Cerebellar cortex (tissue), 1 donor: ENCODE data around the gene ARSG.
A peak's percentile ranks its signal among the peaks of the same experiment; 100 is the strongest.
"Not testable (repeated sequence)": the region's sequence is repeated elsewhere in the genome, so short reads cannot be mapped to it uniquely, and the experiment has no call there.

Experiments
- DNase-seq: peaks from one replicate; pipeline ENCODE4 v3.0.0-alpha.2; 2015; ENCODE audit warnings: low spot score

ARSG gene

DNA sequence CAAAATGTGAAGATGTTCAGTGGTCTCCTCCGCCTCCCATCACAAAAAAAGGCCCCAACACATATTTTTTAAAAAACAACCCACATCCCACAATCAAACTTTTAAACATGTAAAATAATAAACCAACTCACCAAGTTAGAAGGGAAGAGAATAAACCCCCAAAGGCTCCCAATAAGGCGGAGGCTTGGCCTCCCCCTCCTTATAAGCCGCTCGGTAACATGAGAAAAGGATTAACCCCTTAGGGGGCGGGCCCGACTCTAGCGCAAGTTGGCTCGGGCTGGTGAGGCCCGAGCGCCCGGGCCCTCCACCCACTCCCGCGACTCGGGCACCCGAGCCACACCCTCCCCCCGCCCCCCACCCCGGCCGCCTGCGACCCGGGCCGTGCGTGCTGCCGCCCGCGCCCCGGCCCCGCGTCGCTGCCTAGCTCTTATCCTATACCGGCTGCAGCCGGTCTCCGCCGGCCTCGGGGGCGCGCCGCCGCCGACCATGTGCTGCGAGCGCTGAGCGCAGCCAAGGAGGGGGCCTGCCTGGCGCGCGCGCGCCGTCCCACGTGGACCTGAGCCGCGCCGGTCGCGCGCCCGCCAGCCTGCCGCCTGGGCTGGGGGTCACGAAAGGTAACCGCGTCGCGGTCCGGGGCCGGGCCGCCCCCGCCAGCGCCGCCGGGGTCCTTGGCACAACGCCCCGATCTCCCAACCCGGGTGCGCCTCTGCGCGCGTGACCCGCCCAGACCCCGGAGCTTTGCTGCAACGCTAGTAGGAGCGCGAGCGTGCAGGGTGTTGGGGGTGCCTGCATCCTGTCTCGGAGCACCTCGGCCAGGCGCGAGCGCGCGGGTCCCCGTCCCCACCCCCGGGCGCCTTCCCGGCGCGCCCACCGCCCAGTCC lies at the start of gene ARSG, which contains the start of gene SLC16A6:
Gene ARSG, plus strand, starts transcription at position 541 of the 881 bp plus-strand sequence. CDS start 15,999 bp downstream, outside the sequence.
Gene SLC16A6, minus strand, starts transcription at position 173 of the 881 bp plus-strand sequence. CDS start 12,807 bp downstream, outside the sequence.
- DNase-seq, result peak; percentile 66

DNA sequence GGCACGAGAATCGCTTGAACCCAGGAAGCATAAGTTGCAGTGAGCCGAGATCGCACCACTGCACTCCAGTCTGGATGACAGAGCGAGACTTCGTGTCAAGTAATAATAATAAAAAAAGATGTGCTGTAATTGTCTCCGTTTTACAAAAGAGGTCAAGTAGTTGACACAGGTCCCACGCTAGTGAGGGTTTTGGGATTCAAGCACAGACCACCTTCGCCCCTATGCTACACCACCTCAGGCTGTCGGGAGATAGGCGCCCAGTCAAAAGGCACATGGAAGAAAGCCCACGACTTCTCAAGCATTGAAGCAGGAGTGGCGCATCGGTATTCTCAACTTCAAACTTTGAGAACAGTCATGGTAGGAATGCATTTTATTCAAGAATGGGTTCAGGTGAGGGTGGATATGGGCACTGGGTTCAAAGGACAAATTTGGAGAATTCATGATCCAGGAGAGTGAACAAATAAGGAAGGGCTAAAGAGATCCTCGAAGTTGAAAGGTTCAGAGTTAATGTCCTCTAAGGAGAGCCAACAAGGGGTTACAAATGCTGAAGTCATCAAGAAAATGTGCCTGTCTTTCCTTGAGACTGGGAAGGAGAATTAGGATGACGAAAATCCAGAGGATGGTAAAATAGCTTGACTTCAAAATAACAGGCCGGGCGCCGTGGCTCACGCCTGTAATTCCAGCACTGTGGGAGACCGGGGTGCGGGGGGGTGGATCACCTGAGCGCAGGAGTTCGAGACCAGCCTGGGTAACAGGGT lies 44.8 kb upstream of the ARSG start:
- peak; percentile 35 for DNase-seq

DNA sequence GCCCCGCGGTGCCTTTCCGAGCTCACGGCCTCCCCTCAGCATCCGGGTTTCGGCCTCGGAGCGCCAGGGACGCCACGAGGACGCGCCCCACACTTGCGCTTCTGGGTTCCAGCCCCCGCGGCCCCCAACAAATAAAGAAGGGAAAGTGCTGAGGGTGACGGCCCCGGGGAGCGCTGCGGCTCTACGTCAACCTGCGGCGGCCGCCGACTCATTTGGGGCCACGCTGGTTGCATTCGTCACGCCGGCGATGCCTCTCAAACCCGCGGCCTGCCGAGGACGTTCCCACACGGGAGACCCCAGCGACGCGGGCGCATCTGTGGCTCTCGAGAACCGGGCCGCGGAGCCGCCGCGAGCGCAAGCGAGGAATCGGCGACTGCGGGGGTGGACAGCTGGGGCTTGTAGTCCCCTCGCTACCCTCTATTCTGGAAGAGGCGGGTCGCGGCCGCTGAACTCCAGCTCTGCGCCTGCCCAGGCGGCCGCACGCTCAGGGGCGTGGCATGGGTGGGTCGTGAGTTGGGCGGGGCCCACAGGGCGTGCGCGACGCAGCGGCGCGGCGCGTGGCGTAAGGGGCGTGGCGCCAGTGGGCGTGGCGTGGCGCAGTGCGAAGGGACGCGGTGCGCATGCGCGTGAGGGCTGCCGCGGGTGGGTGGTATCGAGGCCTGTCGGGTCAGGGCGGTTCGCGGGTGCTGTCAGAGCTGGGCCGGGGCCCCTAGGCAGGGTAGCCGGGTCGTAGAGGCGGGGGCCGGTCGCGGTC lies 43.7 kb upstream of the ARSG start, which contains the start of gene AMZ2:
Gene AMZ2, plus strand, starts transcription at position 599 of the 754 bp plus-strand sequence. CDS start 2,145 bp downstream, outside the sequence.
- peak; percentile 92 for DNase-seq

DNA sequence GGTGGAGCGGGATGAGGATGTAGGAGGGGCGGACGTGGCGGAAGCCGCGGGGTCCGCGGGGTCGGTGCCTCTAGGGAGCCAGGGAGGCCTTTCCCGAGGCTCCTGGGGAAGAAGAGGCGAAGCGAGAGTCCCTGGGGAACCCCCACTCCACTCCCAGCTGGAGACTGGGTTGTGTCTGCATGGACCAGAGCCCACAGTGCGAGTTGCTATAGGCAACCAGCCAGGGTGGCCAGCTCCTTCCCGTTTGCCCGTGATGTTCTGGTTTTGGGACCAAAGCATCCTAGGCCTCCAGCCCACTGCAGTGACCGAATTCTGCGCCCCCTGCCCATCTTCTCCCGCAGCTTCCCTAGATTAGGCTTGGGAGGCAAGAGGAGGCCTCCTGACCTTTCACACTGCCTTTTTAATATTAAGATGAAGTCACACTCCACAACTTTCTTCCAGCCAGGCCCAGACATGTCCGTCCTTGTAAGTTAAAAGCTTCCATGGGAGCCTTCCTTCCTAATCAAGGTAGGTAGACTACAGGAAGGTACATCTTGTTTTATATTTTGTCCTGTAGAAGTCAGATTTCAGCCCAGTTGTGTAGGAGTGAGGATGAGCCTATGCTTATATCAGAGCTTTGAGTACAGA lies 43.0 kb upstream of the ARSG start:
- peak; percentile 49 for DNase-seq

DNA sequence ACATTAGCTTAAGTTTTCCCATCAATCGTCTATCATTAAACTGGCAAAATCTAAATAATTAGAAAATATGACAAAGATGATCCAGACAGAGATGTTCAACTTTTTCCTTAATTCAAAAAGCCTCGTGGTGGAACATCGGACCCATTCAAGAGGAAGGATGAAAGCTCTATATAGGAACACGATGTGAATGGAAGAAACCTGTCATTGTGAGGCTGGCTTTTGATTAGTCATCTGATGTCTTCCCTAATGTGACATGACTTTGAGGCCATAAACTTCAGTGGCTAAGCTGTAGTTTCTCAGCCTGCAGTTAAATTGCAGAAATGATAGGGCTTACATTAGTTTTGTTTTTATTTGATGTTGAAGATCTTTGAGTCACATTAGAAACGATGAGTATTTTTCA lies 42.4 kb upstream of the ARSG start:
- no peak for DNase-seq

DNA sequence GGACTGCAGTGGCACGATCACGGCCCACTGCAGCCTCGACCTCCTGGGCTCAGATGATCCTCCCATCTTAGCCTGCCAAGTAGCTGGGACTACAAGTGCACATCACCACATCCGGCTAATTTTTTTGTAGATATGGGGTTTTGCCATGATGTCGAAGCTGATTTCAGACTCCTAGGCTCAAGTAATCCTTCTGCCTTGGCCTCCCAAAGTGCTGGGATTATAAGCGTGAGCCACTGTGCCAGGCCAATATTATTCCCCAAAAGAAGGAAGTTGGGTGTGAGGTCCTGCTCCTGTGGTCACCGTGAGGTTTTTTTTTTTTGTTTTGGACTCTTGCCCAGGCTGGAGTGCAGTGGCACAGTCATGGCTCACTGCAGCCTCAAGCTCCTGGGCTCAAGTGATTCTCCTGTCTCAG lies 41.9 kb upstream of the ARSG start:
- DNase-seq, result no peak

DNA sequence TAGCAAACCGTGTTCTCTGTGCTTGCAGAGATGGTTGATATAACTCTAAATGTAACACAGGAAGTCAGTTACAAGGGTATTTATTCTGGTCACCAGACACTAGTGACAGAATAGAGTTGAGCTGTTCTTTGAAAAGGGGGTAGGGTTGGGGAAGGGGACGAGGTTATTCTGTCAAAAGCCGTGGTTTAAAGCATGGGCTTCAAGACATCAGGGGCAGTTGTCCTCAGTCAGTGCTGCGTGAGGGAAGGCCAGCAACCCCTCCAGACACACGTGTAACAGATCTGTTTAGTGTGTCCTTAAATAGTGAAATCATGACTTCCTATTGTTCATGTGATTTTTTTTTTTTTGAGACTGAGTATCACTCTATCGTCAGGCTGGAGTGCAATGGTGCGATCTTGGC lies 37.9 kb upstream of the ARSG start:
- not testable (repeated sequence) for DNase-seq

DNA sequence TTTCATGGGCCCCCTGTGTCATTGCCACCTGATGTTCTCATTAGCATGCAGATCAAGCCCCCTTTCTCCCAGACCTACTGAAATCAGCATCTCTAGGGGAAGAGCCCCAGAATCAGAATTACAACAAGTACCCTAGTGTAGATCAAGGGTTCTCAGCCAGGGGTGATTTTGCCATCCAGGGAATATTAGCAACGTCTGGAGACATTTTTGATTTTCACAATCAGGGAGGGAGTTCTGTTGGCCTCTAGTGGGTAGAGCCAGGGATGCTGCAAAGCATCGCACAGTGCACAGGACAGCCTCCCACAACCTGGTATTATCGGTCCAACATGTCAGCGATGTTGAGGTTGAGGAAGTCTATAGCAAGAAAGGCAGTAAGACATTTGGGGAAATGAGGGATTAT lies 36.1 kb upstream of the ARSG start:
- no peak for DNase-seq

DNA sequence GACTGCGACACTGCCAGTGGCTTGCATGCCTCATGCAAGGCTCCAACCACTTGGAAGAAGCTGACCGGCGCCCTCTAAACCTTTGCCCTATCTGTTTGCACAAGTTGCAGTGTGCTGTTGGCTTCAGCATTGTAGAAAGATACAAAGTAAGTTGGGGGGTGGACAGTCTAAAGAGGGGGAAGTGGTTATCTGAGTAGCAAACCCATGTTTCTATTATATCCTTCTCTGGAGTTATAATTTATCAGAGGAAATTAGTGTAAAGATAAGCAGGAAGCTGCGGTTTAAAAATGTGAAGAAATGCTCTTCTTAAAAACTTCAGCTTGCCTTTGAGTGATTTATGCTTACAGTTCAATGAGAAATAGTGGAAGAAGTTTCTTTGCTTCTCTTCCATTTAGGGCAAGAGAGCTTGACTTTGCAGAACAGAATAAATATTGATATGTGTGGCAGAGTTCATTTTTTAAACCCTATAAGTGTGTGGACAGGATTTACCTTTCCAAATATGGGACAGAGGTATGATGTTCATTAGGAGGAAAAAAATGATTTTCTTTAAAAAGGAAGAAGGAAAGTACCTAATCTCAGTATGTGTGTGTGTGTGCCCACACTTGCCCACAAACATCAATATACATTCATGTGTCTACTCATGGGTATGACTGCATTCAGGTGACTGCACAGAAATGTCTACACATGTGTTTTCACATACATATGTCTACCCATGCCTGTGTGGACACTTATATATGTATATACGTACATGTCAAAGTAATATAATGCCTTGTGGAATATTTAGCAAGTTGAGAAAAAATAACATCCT lies 35.4 kb upstream of the ARSG start:
- DNase-seq, result no peak

DNA sequence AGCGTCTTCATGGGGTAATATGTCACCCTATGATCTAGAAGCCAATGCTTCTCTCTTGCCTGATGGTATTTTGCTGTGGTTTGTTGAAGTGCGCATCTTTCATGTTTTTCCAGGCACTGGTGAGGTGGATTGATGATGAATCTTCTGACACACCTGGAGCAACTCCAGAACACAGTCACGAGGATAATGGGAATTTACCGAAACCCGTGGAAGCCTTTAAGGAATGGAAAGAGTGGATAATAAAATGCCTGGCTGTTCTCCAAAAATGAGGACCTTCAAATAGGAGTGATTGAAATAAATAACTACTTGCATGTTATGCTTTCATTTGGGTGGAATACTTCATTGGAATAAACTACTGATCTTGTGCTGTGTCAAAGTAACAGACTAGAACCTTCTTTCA lies 34.6 kb upstream of the ARSG start:
- not testable (repeated sequence) for DNase-seq

DNA sequence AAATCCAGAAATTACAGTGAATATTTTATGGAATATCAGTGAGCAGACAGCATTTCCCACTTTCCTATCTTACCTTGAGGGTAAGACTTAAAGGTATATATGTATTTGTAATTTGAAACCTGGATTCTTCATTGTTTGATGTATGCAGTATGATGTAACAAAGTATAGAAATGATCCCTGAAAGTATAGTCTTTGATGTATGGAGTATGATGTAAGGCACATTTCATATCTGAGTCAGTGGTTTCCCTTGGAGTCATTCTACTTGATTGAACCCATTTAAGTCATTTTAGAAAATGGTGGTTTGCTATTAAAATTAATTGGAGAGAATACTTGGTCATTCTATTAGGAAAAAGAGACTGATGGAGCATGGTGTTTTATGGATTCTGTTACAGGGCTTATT lies 33.4 kb upstream of the ARSG start:
- no peak for DNase-seq

DNA sequence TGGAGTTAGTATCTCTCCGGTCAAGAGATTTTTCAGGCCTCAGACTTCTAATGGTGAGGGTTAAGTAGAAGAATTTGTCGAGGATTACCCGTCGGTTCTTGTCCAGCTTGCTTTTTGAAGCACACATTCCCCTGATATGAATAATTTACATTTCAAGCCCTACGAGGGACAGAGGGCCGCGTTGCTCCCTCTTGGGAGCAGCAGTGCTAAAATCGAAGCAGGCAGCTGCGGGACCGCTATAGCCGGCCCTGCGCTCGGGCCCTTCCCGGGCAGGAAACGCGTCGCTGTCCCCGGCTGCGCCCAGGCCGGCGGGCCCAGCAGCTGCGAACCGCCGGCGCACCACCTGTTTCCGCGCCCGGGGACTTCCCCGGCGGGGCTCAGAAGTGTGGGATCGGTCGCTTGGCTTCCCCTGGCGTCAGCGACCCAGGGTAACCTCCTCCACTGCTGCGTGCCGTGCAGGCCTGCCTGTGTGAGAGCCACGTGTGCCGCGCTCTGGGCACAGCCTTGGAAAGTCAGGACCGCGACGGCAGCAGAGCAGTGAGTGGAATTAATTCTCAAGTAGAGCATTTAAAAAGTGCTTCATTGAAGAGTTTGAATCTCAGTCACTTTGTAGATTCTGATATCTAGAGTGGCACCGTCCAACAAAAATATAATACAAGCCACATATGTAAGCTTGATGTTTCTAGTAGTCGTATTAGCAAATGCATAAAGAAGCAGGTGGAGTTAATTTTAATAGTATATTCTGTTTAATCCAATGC lies 32.2 kb upstream of the ARSG start:
- not testable (repeated sequence) for DNase-seq

DNA sequence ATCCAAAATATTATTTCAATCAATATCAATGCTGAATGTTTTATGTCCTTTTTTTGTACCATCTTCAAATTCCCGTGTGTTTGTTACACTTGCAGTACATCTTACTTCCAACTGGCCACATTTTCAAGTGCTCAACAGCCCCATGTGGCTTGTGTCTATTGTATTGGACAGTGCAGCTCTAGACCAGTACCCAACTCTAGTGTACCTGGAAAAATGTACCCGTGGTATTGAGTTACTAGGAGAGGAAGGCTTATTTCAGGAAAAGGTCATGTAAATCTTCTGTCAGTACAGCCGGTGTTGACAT lies 31.7 kb upstream of the ARSG start:
- peak; percentile 38 for DNase-seq

DNA sequence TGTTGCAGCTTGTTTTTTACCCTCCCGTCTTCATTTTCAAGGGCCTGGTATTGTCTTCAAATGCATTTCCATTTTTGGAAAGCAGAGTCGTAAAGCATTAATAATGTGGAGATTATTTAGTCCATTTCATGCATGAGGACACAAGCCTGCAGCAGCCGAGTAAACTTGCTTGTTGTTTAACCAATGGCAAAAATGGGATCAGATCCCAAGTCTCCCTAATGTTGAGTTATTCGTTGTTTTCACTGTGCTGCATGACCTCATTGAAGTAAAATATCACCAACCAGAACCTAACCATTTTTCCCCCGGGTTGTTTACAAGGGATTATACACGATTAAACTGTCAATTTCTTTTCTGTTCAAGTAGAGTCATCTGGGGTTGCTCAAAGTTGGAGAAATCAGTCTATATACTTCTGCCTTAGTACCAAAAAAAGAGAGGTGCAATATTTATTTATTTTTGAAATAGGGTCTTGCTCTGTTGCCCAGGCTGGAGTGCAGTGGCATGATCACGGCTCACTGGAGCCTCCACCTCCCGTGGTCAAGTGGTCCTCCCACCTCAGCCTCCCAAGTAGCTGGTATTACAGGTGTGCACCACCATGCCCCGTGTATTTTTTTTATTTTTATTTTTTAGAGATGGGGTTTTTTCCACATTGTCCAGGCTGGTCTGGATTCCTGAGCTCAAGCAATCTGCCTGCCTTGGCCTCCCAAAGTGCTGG lies 31.1 kb upstream of the ARSG start:
- peak; percentile 59 for DNase-seq

DNA sequence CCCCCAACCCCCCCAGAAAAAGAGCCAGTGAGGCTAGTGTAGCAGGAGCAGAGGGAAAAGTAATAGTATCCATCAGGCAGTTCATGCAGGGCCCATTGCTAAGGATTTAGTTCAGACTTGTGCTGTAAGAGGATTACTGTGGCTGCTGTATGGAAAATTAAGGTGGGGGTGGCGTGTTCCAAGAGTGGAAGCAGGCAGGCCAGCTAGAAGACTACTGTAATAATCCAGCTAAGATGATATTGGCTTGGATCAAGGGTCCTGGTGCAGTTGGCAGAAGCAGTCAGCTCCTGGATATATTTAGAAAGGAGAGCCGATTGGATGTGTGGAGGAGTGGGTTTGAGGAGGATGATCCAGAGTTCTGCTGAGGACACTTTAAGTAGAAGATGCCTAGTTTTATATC lies 28.8 kb upstream of the ARSG start:
- not testable (repeated sequence) for DNase-seq

DNA sequence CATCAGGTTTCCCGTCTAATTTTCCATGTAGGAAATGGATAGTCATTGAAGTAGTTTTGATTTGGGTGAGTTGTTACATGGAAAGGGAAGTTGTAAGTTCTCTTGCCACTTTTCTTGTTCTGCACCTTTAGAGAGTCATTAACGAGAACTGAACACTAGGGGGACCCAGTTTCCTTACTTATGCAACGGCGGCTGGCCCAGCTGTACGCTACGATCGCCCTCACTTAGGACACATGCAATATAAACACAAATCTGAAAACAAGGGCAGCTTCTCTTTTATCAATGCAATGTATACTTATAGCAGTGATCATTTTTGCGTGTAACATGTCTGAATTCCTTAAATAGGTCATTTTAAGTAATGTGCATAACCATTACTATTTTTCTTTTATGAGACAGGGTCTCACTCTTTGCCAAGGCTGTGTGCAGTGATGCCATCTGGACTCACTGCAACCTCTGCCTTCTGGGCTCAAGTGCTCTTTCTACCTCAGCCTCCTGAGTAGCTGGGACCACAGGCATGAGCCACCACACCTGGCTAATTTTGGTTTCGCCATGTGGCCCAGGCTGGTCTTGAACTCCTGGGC lies 28.1 kb upstream of the ARSG start:
- DNase-seq, result peak; percentile 67

DNA sequence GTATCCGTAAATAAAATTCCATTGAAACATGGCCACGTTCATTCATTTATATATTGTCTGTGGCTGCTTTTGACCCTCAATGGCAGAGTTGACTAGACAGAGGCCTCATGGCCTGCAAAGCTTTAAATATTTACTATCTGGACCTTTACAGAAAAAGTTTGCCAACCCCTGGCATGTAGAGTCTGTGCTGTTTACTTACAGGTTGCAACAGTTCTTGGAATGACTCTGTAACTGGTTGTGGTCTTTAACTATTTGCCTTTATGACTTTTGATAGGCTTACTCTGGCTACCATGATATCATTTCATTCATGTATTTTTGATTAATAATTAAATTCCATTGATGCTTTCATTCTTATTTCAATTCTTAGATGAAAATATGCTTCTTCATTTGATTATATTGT lies 25.5 kb upstream of the ARSG start:
- DNase-seq, result not testable (repeated sequence)

DNA sequence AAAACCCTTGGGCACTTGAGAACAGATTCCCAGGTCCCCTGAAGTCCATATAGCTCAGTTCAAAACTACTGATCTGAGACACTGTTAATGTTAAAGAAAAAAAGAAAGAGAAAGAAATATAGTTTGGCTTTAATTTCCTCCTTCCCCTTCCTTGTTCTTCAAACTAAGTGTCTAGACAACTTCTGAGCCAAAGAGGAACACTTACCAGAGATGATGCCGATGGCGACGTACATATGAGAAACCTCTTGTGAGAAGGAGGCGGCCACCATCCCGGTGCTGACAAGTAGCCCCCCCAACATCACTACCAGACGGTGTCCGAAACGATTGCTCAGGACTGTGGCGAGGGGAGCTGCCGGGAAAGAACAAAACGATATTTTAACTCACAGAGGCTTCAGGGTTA lies 17.6 kb upstream of the ARSG start:
- no peak for DNase-seq

DNA sequence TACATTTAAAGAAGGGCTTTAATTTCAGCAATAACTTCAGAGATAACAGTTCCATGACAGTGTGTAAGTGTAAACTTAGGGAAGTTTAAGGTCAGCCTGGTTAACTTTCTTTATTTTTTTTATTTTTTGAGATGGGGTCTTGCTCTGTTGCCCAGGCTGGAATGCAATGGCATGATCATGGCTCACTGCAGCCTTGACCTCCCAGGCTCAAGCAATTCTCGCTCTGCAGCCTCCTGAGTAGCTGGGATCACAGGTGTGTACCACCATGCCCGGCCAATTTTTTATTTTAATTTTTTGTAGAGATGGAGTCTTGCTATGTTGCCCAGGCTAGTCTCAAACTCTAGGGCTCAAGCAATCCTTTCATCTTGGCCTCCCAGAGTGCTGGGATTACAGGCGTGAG lies 15.0 kb upstream of the ARSG start:
- DNase-seq, result not testable (repeated sequence)
